ENCODE measurements around the gene CEP128. TPM values are rescaled to one million over a fixed set of nuclear protein-coding genes. Genes with fewer than 3 reads are reported as not detected.

Gene CEP128
- total RNA-seq, 1 experiment from 2014 or later = 16.4 TPM

GRCh38 chr14:80933282-80933681 lies 8.3 kb downstream of the CEP128 start:
- Histone ChIP-seq H3K4me2 (ENCODE audit: low read length) (no peak overlapping the region), H3K4me3 (replicated peaks in 1 of 2; ENCODE audit: low read depth in 1 of 2, low read length in 2 of 2) (no peak overlapping the region), H3K36me3 (ENCODE audit: control insufficient read depth in 1 of 2, insufficient read depth in 2 of 2, low read length in 2 of 2) (no peaks in the 10 kb centered on the region), H3K27ac (ENCODE audit: low read depth, low read length) (no peak overlapping the region), H3K4me1 (ENCODE audit: control insufficient read depth in 1 of 2, insufficient read depth in 2 of 2, low read length in 2 of 2) (peaks cover 4 to 9% of the 10 kb centered on the region in 2 experiments; a peak in 3 of 4 replicates), H2AFZ (ENCODE audit: low read depth, low read length, poor library complexity, severe bottlenecking) (no peak overlapping the region), H3K9me3 (ENCODE audit: control insufficient read depth in 1 of 2, insufficient read depth in 1 of 2, low read depth in 1 of 2, low read length in 2 of 2) (no peaks in the 10 kb centered on the region), H3K27me3 (ENCODE audit: insufficient read depth, low read length) (no peaks in the 10 kb centered on the region), H3K79me2 (ENCODE audit: insufficient read depth, low read length) (peaks cover 12% of the 10 kb centered on the region), H3K9ac (ENCODE audit: low read length) (no peak overlapping the region), H4K20me1 (ENCODE audit: insufficient read depth) (no peaks in the 10 kb centered on the region), H3K9me2 (ENCODE audit: insufficient read depth) (no peaks in the 10 kb centered on the region)
- RAD21 ChIA-PET (ENCODE audit: low non-redundant PET in 1 of 2, low total read pairs in 2 of 2, uncharacterized antibody in 2 of 2, unreplicated experiment in 2 of 2) = no interaction called here
- TF ChIP-seq MAX (IDR thresholded peaks at IDR 0.05) (no peak), YY1 (IDR thresholded peaks at IDR 0.05; ENCODE audit: extremely low read depth, insufficient replicate concordance, low read depth, low read length) (no peak), EZH2phosphoT487 (IDR thresholded peaks at IDR 0.05; ENCODE audit: borderline replicate concordance) (no peak)
- POLR2A ChIA-PET = no interaction called here
- BruUV-seq (replicated peaks) = no TSS peak
- CTCF ChIA-PET = no interaction called here
- no peak for ATAC-seq
- intact Hi-C loops (cut with micrococcal nuclease) = no loop called here
- DNase-seq (ENCODE audit: low read depth, low spot score) = no peak

DNA sequence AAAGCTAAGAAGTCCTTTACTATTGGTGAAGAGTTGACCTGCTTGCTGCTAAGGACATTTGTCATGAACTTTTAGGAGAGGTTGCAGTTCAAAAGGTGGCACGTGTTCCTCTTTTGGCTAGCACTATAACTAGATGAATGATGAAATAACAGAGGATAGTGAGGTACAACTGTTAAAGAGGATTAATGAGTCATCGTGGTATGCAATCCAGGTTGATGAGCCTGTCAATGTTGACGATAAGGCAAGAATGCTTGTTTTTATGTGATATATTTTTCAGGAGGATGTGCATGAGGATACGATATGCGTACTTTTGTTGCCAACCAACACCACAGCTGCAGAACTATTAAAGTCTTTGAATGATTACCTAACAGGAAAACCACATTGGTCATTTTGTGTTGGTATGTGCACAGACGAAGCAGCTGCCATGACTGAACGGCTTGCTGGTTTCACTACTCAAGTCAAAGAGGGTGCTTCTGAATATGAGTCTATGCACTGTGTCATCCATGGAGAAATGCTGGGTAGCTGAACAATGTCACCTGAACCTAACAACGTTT lies 10.6 kb downstream of the CEP128 start:
- H3K4me3 ChIP-seq (replicated peaks in 1 of 2; ENCODE audit: low read depth in 1 of 2, low read length in 2 of 2) = no peak overlapping the region
- POLR2A ChIA-PET = no interaction called here
- no TSS peak for BruUV-seq (replicated peaks)

More for the DNA sequence above, 10.6 kb downstream of the CEP128 start:
- intact Hi-C loops (cut with micrococcal nuclease) = no loop called here
- CTCF ChIA-PET = no interaction called here
- Histone ChIP-seq H3K9me3 (ENCODE audit: control insufficient read depth in 1 of 2, insufficient read depth in 1 of 2, low read depth in 1 of 2, low read length in 2 of 2) (no peaks in the 10 kb centered on the region), H3K4me1 (ENCODE audit: control insufficient read depth in 1 of 2, insufficient read depth in 2 of 2, low read length in 2 of 2) (peaks cover 4 to 9% of the 10 kb centered on the region in 2 experiments; a peak in 3 of 4 replicates), H3K4me2 (ENCODE audit: low read length) (no peak overlapping the region), H3K36me3 (ENCODE audit: control insufficient read depth in 1 of 2, insufficient read depth in 2 of 2, low read length in 2 of 2) (no peaks in the 10 kb centered on the region), H4K20me1 (ENCODE audit: insufficient read depth) (no peaks in the 10 kb centered on the region), H2AFZ (ENCODE audit: low read depth, low read length, poor library complexity, severe bottlenecking) (no peak overlapping the region), H3K79me2 (ENCODE audit: insufficient read depth, low read length) (peaks cover 15% of the 10 kb centered on the region), H3K27ac (ENCODE audit: low read depth, low read length) (no peak overlapping the region), H3K27me3 (ENCODE audit: insufficient read depth, low read length) (no peaks in the 10 kb centered on the region), H3K9me2 (ENCODE audit: insufficient read depth) (no peaks in the 10 kb centered on the region), H3K9ac (ENCODE audit: low read length) (no peak overlapping the region)
- TF ChIP-seq FOSL1 (IDR thresholded peaks at IDR 0.05; ENCODE audit: low read depth) (peak; percentile 52), CEBPB (IDR thresholded peaks at IDR 0.05; ENCODE audit: low read depth) (peak; percentile 61), EZH2phosphoT487 (IDR thresholded peaks at IDR 0.05; ENCODE audit: borderline replicate concordance) (no peak), EZH2 (IDR thresholded peaks at IDR 0.05) (no peak), SP1 (IDR thresholded peaks at IDR 0.05; ENCODE audit: low read depth) (no peak), REST (IDR thresholded peaks at IDR 0.05; ENCODE audit: low read depth) (no peak), ELF1 (IDR thresholded peaks at IDR 0.05; ENCODE audit: borderline replicate concordance, low read depth) (no peak), JUND (IDR thresholded peaks at IDR 0.05) (0 out of 2 replicates have a peak, but pooled peaks have one; percentile 35), MAX (IDR thresholded peaks at IDR 0.05) (peak; percentile 48; the same call in 1 of the 2 replicates), RAD21 (IDR thresholded peaks at IDR 0.05; ENCODE audit: low read depth) (no peak)
- TF ChIP-seq, protein P1, sequence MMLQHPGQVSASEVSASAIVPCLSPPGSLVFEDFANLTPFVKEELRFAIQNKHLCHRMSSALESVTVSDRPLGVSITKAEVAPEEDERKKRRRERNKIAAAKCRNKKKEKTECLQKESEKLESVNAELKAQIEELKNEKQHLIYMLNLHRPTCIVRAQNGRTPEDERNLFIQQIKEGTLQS (IDR thresholded peaks at IDR 0.05) = 0 out of 2 replicates have a peak, but pooled peaks have one; percentile 35
- ATAC-seq = no peak
- DNase-seq (ENCODE audit: low read depth, low spot score) = no peak
- RAD21 ChIA-PET (ENCODE audit: low non-redundant PET in 1 of 2, low total read pairs in 2 of 2, uncharacterized antibody in 2 of 2, unreplicated experiment in 2 of 2) = no interaction called here

Data from HCT116 (cell line).